H1 (cell line): ENCODE measurements around the gene RTCA. TPM values are rescaled to one million over a fixed set of nuclear protein-coding genes. Genes with fewer than 3 reads are reported as not detected.

Source experiments
- ASH2L ChIP-seq: fragments of 200-600, 300-600 bp; sonication (generic); IDR thresholded peaks from one replicate; pipeline ENCODE4 v1.7.1; 2017; ENCODE audit warnings: low read length
- CREB1 ChIP-seq: IDR thresholded peaks from 2 replicates; pipeline ENCODE4 v1.6.1; 2012; ENCODE audit warnings: inconsistent platforms
- EZH2 ChIP-seq: fragments of 200-600 bp; sonication (generic); IDR thresholded peaks from 2 replicates; pipeline ENCODE4 v1.7.1; 2012; ENCODE audit warnings: low read depth, mild to moderate bottlenecking, moderate library complexity, low read length, inconsistent platforms; ENCODE audit not compliant: severe bottlenecking
- HDAC6 ChIP-seq: IDR thresholded peaks from one replicate; pipeline ENCODE4 v1.7.1; 2012; ENCODE audit warnings: low read depth, mild to moderate bottlenecking, inconsistent platforms, low read length, moderate library complexity
- KDM1A ChIP-seq: fragments of 200-600, 300-600 bp; sonication (generic); IDR thresholded peaks from 2 replicates; pipeline ENCODE4 v1.7.1; 2016; ENCODE audit warnings: mild to moderate bottlenecking, low read length, borderline replicate concordance
- KDM5A ChIP-seq: fragments of 200-600 bp; IDR thresholded peaks from 2 replicates; pipeline ENCODE4 v1.7.1; 2012; ENCODE audit warnings: mild to moderate bottlenecking, low read length, inconsistent platforms, mixed read lengths
- NANOG ChIP-seq: IDR thresholded peaks from 2 replicates; pipeline ENCODE4 v1.6.1; 2011; ENCODE audit warnings: low read length, low read depth, mild to moderate bottlenecking, inconsistent platforms; ENCODE audit not compliant: insufficient read depth, poor library complexity, severe bottlenecking
- POLR2AphosphoS5 ChIP-seq: IDR thresholded peaks from 2 replicates; pipeline ENCODE4 v1.6.1; 2011; ENCODE audit warnings: low read depth, low read length
- RBBP5 ChIP-seq: IDR thresholded peaks from 2 replicates; pipeline ENCODE4 v1.7.1; 2012; ENCODE audit warnings: low read depth, mild to moderate bottlenecking, inconsistent platforms, low read length, moderate library complexity, borderline replicate concordance
- SIN3A ChIP-seq, 2 experiments: IDR thresholded peaks in 1 of 2; conservative IDR thresholded peaks in 1 of 2; 2 replicates each; pipeline ENCODE4 v1.6.1; 2011 to 2012; ENCODE audit warnings: low read length in 2 of 2, improper control_type of control experiment in 1 of 2, low read depth in 1 of 2, mild to moderate bottlenecking in 1 of 2
- SIRT6 ChIP-seq: IDR thresholded peaks from one replicate; pipeline ENCODE4 v1.7.1; 2012; ENCODE audit warnings: low read length, inconsistent platforms
- SIX5 ChIP-seq: IDR thresholded peaks from 2 replicates; pipeline ENCODE4 v1.6.1; 2011; ENCODE audit warnings: mild to moderate bottlenecking, low read depth, low read length
- SUZ12 ChIP-seq: fragments of 200-600 bp; sonication (generic); IDR thresholded peaks from 2 replicates; pipeline ENCODE4 v1.6.1; 2012; ENCODE audit warnings: mild to moderate bottlenecking, inconsistent platforms, low read length, moderate library complexity, mixed read lengths
- TBP ChIP-seq: IDR thresholded peaks from 2 replicates; pipeline ENCODE4 v1.6.1; 2011; ENCODE audit warnings: low read depth, low read length, improper control_type of control experiment
- TCF12 ChIP-seq: IDR thresholded peaks from 2 replicates; pipeline ENCODE4 v1.6.1; 2011; ENCODE audit warnings: low read depth, mild to moderate bottlenecking, low read length
- polyA plus RNA-seq, 7 experiments: library from polyadenylated mRNA; depleted of rRNA in 3 of 7; stranded (reverse) in 5 of 7; unstranded in 2 of 7; fragments of >200 nt in 5 of 7; fragments of 200-250 nt in 2 of 7; gene quantifications; 1 replicate in 5 of 7; 2 replicates in 1 of 7; 4 replicates in 1 of 7; pipeline versions ENCODE4 v1.2.1 to v1.2.3, GENCODE V29; 2011 to 2013; ENCODE audit warnings: missing spikeins in 2 of 7, mixed read lengths in 2 of 7
- total RNA-seq: library from RNA; stranded (reverse); fragmentation: NEBNext Ultra II Directional; extraction: Animal tissue kit (Norgen Biotek cat#: 25700); gene quantifications from 2 replicates; pipeline ENCODE4 v1.2.1, GENCODE V29; 2021
- TF ChIP-seq, protein P1 (sequence below), 3 experiments: IDR thresholded peaks; 1 replicate in 2 of 3; 2 replicates in 1 of 3; pipeline versions ENCODE4 v1.5.1 to v1.6.1; 2011; ENCODE audit warnings: low read length in 3 of 3, mild to moderate bottlenecking in 3 of 3, inconsistent platforms in 2 of 3, low read depth in 1 of 3, moderate library complexity in 1 of 3; ENCODE audit not compliant: insufficient read depth in 1 of 3; ENCODE audit errors: control extremely low read depth in 1 of 3
- TF ChIP-seq, protein P2 (sequence below): IDR thresholded peaks from 2 replicates; pipeline ENCODE4 v1.6.1; 2012; ENCODE audit warnings: low read length, inconsistent platforms

Gene RTCA
- total and polyA plus RNA-seq, 2 of the 8 experiments (the other 6 are each of a cell fraction or from before 2014, with no cell fraction given) = 13.8 to 31.6 TPM

DNA sequence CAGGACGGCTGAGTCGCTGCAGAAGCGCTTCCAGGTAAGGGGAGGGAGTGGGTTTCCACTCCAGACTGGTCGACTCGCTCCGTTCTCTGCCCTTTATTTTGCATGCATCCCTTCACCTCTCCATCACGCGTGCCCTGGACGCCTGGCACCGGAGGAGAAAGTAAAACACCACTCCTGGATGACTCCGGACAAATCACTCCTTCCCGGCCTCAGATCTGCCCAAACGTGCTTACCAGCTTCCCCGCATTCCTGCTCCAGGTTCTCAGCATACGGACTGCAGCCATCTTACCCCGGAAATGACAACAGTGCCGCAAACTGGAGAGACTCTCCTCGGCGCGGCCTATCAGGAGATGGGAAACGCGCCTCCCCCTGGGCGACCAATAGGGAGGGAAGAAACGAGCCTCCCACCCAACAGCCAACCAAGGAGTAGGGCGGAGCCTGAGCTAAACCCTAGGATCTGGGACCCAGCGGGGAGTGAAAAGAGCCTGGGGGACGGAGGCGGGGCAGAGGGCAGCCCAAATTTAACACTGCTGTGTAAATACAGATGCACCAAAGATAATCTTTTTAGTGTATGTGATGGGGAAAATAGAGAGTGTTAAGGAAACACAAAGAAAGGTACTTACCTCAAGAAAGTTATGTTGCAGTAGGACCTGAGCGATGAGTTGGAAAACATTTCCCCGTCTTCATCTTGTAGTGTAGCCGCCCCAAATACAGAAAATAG lies 16.3 kb upstream of the RTCA start, which contains the start of gene DBT (continued):
- TF ChIP-seq, protein P1, sequence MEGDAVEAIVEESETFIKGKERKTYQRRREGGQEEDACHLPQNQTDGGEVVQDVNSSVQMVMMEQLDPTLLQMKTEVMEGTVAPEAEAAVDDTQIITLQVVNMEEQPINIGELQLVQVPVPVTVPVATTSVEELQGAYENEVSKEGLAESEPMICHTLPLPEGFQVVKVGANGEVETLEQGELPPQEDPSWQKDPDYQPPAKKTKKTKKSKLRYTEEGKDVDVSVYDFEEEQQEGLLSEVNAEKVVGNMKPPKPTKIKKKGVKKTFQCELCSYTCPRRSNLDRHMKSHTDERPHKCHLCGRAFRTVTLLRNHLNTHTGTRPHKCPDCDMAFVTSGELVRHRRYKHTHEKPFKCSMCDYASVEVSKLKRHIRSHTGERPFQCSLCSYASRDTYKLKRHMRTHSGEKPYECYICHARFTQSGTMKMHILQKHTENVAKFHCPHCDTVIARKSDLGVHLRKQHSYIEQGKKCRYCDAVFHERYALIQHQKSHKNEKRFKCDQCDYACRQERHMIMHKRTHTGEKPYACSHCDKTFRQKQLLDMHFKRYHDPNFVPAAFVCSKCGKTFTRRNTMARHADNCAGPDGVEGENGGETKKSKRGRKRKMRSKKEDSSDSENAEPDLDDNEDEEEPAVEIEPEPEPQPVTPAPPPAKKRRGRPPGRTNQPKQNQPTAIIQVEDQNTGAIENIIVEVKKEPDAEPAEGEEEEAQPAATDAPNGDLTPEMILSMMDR (IDR thresholded peaks at IDR 0.05; ENCODE audit: control extremely low read depth in 1 of 3, insufficient read depth in 1 of 3, low read depth in 1 of 3, low read length in 3 of 3) = no peak
- TF ChIP-seq RBBP5 (peak; percentile 30; the same call in 1 of the 2 replicates), EZH2 (no peak), HDAC6 (no peak), KDM1A (no peak), SUZ12 (no peak), KDM5A (peak; percentile 93), SIN3A (conservative IDR thresholded peaks at IDR 0.05 in 1 of 2, IDR thresholded peaks at IDR 0.05 in 1 of 2; ENCODE audit: low read depth in 1 of 2, low read length in 2 of 2) (peak; percentile 66 to 87; a peak in 3 of 4 replicates), ASH2L (peak; percentile 96), CREB1 (peak; percentile 70), POLR2AphosphoS5 (peak; percentile 98), SIX5 (no peak), SIRT6 (no peak), NANOG (no peak), TBP (peak; percentile 95), TCF12 (no peak)
- TF ChIP-seq, protein P2, sequence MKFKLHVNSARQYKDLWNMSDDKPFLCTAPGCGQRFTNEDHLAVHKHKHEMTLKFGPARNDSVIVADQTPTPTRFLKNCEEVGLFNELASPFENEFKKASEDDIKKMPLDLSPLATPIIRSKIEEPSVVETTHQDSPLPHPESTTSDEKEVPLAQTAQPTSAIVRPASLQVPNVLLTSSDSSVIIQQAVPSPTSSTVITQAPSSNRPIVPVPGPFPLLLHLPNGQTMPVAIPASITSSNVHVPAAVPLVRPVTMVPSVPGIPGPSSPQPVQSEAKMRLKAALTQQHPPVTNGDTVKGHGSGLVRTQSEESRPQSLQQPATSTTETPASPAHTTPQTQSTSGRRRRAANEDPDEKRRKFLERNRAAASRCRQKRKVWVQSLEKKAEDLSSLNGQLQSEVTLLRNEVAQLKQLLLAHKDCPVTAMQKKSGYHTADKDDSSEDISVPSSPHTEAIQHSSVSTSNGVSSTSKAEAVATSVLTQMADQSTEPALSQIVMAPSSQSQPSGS = 0 out of 2 replicates have a peak, but pooled peaks have one; percentile 30
